Uterus (tissue), 2 donors: ENCODE measurements around the gene SERTAD1.

Experiments
- POLR2A ChIP-seq, 2 donors: fragments of 450-650 bp; IDR thresholded peaks; one replicate each; pipeline ENCODE4 v1.6.1; 2016; ENCODE audit warnings: antibody characterized with exemption in 2 of 2, mild to moderate bottlenecking in 1 of 2, moderate library complexity in 1 of 2
- TF ChIP-seq, protein P1 (sequence below), 4 experiments: fragments of 200-600 bp in 2 of 4; fragments of 450-650 bp in 2 of 4; sonication (generic) in 2 of 4; IDR thresholded peaks; one replicate each; pipeline ENCODE4 v1.5.1; 2016 to 2019; ENCODE audit warnings: antibody characterized with exemption in 4 of 4, mild to moderate bottlenecking in 2 of 4, moderate library complexity in 1 of 4

DNA sequence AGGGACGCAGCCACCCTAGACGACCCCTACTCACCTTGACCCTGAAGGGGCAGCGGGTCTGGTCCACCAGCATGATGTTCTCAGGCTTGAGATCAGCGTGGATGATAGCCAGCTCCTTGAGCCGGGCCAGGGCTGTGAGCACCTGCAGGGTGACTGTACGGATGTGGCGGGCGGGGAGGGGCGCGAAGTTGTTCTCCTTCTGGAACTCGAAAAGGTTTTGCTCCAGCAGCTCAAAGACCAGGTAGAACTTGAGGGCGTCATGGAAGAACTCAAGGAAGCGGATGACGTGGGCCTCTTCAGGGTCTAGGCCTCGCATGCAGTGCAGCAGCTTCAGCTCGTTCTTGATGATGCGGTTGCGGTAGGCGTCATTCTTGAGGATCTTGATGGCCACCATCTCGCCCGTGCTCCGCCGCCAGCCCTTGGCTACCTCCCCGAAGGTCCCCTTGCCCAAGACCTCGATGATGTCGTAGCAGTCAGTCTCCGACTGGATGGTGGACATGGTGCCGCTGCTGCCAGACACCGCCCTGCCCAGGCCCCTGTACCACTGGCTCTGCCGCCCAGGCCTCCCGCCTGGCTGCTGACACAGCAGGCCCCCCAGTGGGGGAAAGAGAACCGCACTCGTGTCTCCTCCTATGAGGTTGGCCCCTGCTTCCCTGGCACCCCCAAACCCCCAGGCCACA lies 36.2 kb downstream of the SERTAD1 start:
- TF ChIP-seq, protein P1, sequence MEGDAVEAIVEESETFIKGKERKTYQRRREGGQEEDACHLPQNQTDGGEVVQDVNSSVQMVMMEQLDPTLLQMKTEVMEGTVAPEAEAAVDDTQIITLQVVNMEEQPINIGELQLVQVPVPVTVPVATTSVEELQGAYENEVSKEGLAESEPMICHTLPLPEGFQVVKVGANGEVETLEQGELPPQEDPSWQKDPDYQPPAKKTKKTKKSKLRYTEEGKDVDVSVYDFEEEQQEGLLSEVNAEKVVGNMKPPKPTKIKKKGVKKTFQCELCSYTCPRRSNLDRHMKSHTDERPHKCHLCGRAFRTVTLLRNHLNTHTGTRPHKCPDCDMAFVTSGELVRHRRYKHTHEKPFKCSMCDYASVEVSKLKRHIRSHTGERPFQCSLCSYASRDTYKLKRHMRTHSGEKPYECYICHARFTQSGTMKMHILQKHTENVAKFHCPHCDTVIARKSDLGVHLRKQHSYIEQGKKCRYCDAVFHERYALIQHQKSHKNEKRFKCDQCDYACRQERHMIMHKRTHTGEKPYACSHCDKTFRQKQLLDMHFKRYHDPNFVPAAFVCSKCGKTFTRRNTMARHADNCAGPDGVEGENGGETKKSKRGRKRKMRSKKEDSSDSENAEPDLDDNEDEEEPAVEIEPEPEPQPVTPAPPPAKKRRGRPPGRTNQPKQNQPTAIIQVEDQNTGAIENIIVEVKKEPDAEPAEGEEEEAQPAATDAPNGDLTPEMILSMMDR (IDR thresholded peaks at IDR 0.05), result no peak
- TF ChIP-seq POLR2A (IDR thresholded peaks at IDR 0.05), result no peak
